PC-3 (cell line): ENCODE data around the gene USP3.

Experiments
- CTCF ChIP-seq: fragments of 300-600 bp; sonication (generic); conservative IDR thresholded peaks from 2 replicates; pipeline ENCODE4 v1.5.1; 2017; ENCODE audit warnings: antibody characterized with exemption, low read depth, mild to moderate bottlenecking, low read length
- EZH2 ChIP-seq: fragments of 300-600 bp; sonication (generic); IDR thresholded peaks from one replicate; pipeline ENCODE4 v1.6.1; 2017; ENCODE audit warnings: antibody characterized with exemption, mild to moderate bottlenecking, low read length; ENCODE audit not compliant: unreplicated experiment
- EZH2phosphoT487 ChIP-seq: fragments of 300-600 bp; sonication (generic); IDR thresholded peaks from 2 replicates; pipeline ENCODE4 v1.6.1; 2018; ENCODE audit warnings: mild to moderate bottlenecking, antibody characterized with exemption, low read length, borderline replicate concordance

GRCh38 chr15:63598473-63599400 lies 94.3 kb downstream of the USP3 start:
- TF ChIP-seq CTCF (no peak), EZH2 (no peak), EZH2phosphoT487 (no peak)
